Spleen (tissue), 13 donors: ENCODE results near the gene ID4. TPM values are rescaled to one million over a fixed set of nuclear protein-coding genes. Genes with fewer than 3 reads are reported as not detected.
A peak's percentile ranks its signal among the peaks of the same experiment; 100 is the strongest.

Experiments
- DNase-seq: peaks from one replicate; pipeline ENCODE4 v3.0.0-alpha.2; 2020
- H3K27ac ChIP-seq, 8 donors: fragments of 200-600 bp; sonication (generic) in 7 of 8; 1 replicate in 4 of 8; 2 replicates in 4 of 8; pipeline versions ENCODE4 v1.5.0 to v1.8.0; 2016 to 2021; ENCODE audit warnings: inconsistent platforms in 4 of 8, mild to moderate bottlenecking in 4 of 8, moderate library complexity in 1 of 8
- H3K27me3 ChIP-seq, 7 donors: fragments of 200-600 bp; sonication (generic) in 6 of 7; replicated peaks in 1 of 7; 1 replicate in 4 of 7; 2 replicates in 3 of 7; pipeline versions ENCODE4 v1.5.0 to v1.8.0; 2016 to 2021; ENCODE audit warnings: inconsistent platforms in 3 of 7, mild to moderate bottlenecking in 1 of 7
- H3K36me3 ChIP-seq, 6 donors: fragments of 200-600 bp; sonication (generic) in 5 of 6; 1 replicate in 4 of 6; 2 replicates in 2 of 6; pipeline versions ENCODE4 v1.5.0 to v1.8.0; 2016 to 2021; ENCODE audit warnings: inconsistent platforms in 2 of 6
- H3K4me1 ChIP-seq, 6 donors: fragments of 200-600 bp; sonication (generic) in 5 of 6; 1 replicate in 3 of 6; 2 replicates in 3 of 6; pipeline versions ENCODE4 v1.5.0 to v1.8.0; 2016 to 2021; ENCODE audit warnings: inconsistent platforms in 3 of 6
- H3K4me3 ChIP-seq, 8 donors: fragments of 200-600 bp; sonication (generic) in 7 of 8; 1 replicate in 4 of 8; 2 replicates in 4 of 8; pipeline versions ENCODE4 v1.5.0 to v1.8.0; 2016 to 2021; ENCODE audit warnings: inconsistent platforms in 4 of 8, mild to moderate bottlenecking in 4 of 8, moderate library complexity in 2 of 8
- H3K9me3 ChIP-seq, 8 donors: fragments of 200-600 bp; sonication (generic) in 7 of 8; 1 replicate in 4 of 8; 2 replicates in 4 of 8; pipeline versions ENCODE4 v1.5.0 to v1.8.0; 2016 to 2021; ENCODE audit warnings: inconsistent platforms in 4 of 8
- CTCF ChIP-seq, 11 experiments: fragments of 200-600 bp in 7 of 11; fragments of 450-650 bp in 4 of 11; sonication (generic) in 4 of 11; IDR thresholded peaks in 8 of 11; conservative IDR thresholded peaks in 3 of 11; 1 replicate in 7 of 11; 2 replicates in 4 of 11; pipeline versions ENCODE4 v1.4.0 to v1.8.0; 2016 to 2021; ENCODE audit warnings: antibody characterized with exemption in 11 of 11, inconsistent platforms in 4 of 11, mild to moderate bottlenecking in 1 of 11
- POLR2A ChIP-seq, 3 donors: fragments of 450-650 bp; IDR thresholded peaks; one replicate each; pipeline ENCODE4 v1.5.1; 2017; ENCODE audit warnings: antibody characterized with exemption in 3 of 3, mild to moderate bottlenecking in 1 of 3
- POLR2AphosphoS5 ChIP-seq, 3 donors: sonication (generic); formaldehyde crosslinking; IDR thresholded peaks; one replicate each; pipeline ENCODE4 v1.5.1; 2017; ENCODE audit warnings: antibody characterized with exemption in 3 of 3
- WGBS, 5 donors: extraction: QIAGEN DNeasy Blood & Tissue Kit in 3 of 5; methylation state at CpG; one replicate each; pipeline versions ENCODE4 v1.1.5 to v1.1.7; 2013 to 2018; 5-methylcytosine and 5-hydroxymethylcytosine counted together
- intact Hi-C: fragments of 100-400 bp; cut with DNase I; formaldehyde crosslinking; loops from one replicate; pipeline ENCODE4 v1.15.0; 2023; ENCODE audit warnings: low total_unique reads
- long read RNA-seq, 2 donors: transcript quantifications; one replicate each; lab custom pipeline, GENCODE V29; 2026
- polyA plus RNA-seq, 3 donors: library from polyadenylated mRNA; stranded (reverse); fragments of 200-250 nt; gene quantifications; one replicate each; pipeline ENCODE4 v1.2.1, GENCODE V29; 2013
- total RNA-seq, 7 donors: library from RNA; depleted of rRNA in 3 of 7; stranded (reverse); fragments of >200 nt in 3 of 7; fragmentation: NEBNext Ultra II Directional in 4 of 7; extraction: Animal tissue kit (Norgen Biotek cat#: 25700) in 4 of 7; gene quantifications; one replicate each; pipeline versions ENCODE4 v1.1.0 to v1.2.1, GENCODE V29; 2016 to 2021
- donor health status: healthy with polysubstance abuse.
- donor health status: DM: no; HTN: no; CAD: no; lungs with moderate emphysema.
- donor health status: DM: no; HTN: no; CAD: no.
- donor health status: Bipolar disorder and iron deficiency.
- donor health status: healthy.
- donor health status: DM: no; HTN: no; CAD: no.
- donor health status: DM: yes; HTN: yes; CAD: no.

The ID4 gene
- 10 to 100 TPM; 14.4 to 29.1 (median 19.6) TPM for total RNA-seq
- 1 to 10 TPM; 7.8 to 9.1 (median 8.3) TPM for polyA plus RNA-seq
- long read RNA-seq, donor 1, transcript ID4-201 (3 exons, 2,344 nt) = major isoform, 13 of 21 reads
- long read RNA-seq, donor 1, partial matches to known transcripts = 8 of 21 reads
- long read RNA-seq, donor 1, other reads (novel, unspliced or antisense) = 0 of 21 reads
- long read RNA-seq, donor 2, transcript ID4-201 (3 exons, 2,344 nt) = major isoform, 16 of 16 reads
- long read RNA-seq, donor 2, partial matches to known transcripts = 0 of 16 reads
- long read RNA-seq, donor 2, other reads (novel, unspliced or antisense) = 0 of 16 reads

- Histone ChIP-seq H3K4me3 (peak within 1 kb of the TSS; percentile 20 to 68 (median 40)), H3K27ac (peak within 1 kb of the TSS; percentile 53 to 86 (median 81)), H3K9me3 (peaks cover 0 to 11% (median 0%) of the 10 kb centered on the region in 8 donors), H3K36me3 (no peaks in the 10 kb centered on the region), H3K27me3 (peaks cover 2 to 86% (median 37%) of the 10 kb centered on the region in 7 donors), H3K4me1 (peaks cover 0 to 20% (median 14%) of the 10 kb centered on the region in 6 donors)
- TF ChIP-seq POLR2A (IDR thresholded peaks at IDR 0.05) = peak in 1 of 3 donors; percentile 63
- TF ChIP-seq POLR2AphosphoS5 (IDR thresholded peaks at IDR 0.05) = peak; percentile 91 to 95 (median 94)
- no peak for TF ChIP-seq CTCF (IDR thresholded peaks at IDR 0.05 in 8 of 11, conservative IDR thresholded peaks at IDR 0.05 in 3 of 11)
- intact Hi-C loops = no loop called here
- no peak for DNase-seq
- 5 to 15% (median 9%) methylated on average over 32 to 71 of the region's 71 CpGs for WGBS, 5 donors
These were observed at the start of gene ID4 for GRCh38 chr6:19836799-19837510. TSS of gene ID4 (plus strand) at chr6:19837370. CDS start at chr6:19837755, 385 bp downstream.

GRCh38 chr6:19788686-19789085 lies 48.5 kb upstream of the ID4 start:
- no peaks in the 10 kb centered on the region for H3K36me3 ChIP-seq
- 64 to 86% (median 80%) methylated on average over 1 of the region's 1 CpG for WGBS, 5 donors
- no peak for DNase-seq
- H3K9me3 ChIP-seq = no peaks in the 10 kb centered on the region
- no peaks in the 10 kb centered on the region for H3K4me1 ChIP-seq
- no peaks in the 10 kb centered on the region for H3K27me3 ChIP-seq
- H3K27ac ChIP-seq = peak overlapping the region in 1 of 8 donors; percentile 6
- no peak for TF ChIP-seq POLR2A (IDR thresholded peaks at IDR 0.05)
- no peak for TF ChIP-seq CTCF (IDR thresholded peaks at IDR 0.05 in 8 of 11, conservative IDR thresholded peaks at IDR 0.05 in 3 of 11)
- no peak for TF ChIP-seq POLR2AphosphoS5 (IDR thresholded peaks at IDR 0.05)
- intact Hi-C loops = no loop called here
- H3K4me3 ChIP-seq = no peak overlapping the region

- H3K4me1 ChIP-seq = no peaks in the 10 kb centered on the region
- no peak overlapping the region for H3K27ac ChIP-seq
- WGBS, 5 donors = 26 to 36% (median 33%) methylated on average over 6 of the region's 6 CpGs
- H3K27me3 ChIP-seq = no peaks in the 10 kb centered on the region
- no peaks in the 10 kb centered on the region for H3K36me3 ChIP-seq
- no peaks in the 10 kb centered on the region for H3K9me3 ChIP-seq
- intact Hi-C loops = no loop called here
- no peak for DNase-seq
- H3K4me3 ChIP-seq = no peak overlapping the region
- TF ChIP-seq POLR2AphosphoS5 (IDR thresholded peaks at IDR 0.05) (no peak), POLR2A (IDR thresholded peaks at IDR 0.05) (no peak), CTCF (IDR thresholded peaks at IDR 0.05 in 8 of 11, conservative IDR thresholded peaks at IDR 0.05 in 3 of 11) (no peak)
These were observed 47.9 kb upstream of the ID4 start for GRCh38 chr6:19789100-19789803.
